Adipocyte (in vitro differentiated cells): Measurements from ENCODE around the gene AKT1.

Experiments used
- DNase-seq: peaks from one replicate; pipeline ENCODE4 v3.0.0-alpha.2; 2015; ENCODE audit warnings: low read depth
- H3K27me3 ChIP-seq: replicated peaks from 2 replicates; pipeline ENCODE4 v1.7.0; 2013; ENCODE audit warnings: mild to moderate bottlenecking, low read length, moderate library complexity; ENCODE audit not compliant: control insufficient read depth, insufficient read depth
- H3K36me3 ChIP-seq: 2 replicates; pipeline ENCODE4 v1.7.0; 2013; ENCODE audit warnings: low read length, mild to moderate bottlenecking, moderate library complexity; ENCODE audit not compliant: control insufficient read depth, insufficient read depth, severe bottlenecking
- H3K4me1 ChIP-seq: 2 replicates; pipeline ENCODE4 v1.7.0; 2013; ENCODE audit warnings: mild to moderate bottlenecking, low read length, moderate library complexity; ENCODE audit not compliant: control insufficient read depth, insufficient read depth
- H3K4me3 ChIP-seq: 2 replicates; pipeline ENCODE4 v1.7.0; 2013; ENCODE audit warnings: mild to moderate bottlenecking, low read length, moderate library complexity
- H3K9ac ChIP-seq: 2 replicates; pipeline ENCODE4 v1.7.0; 2013; ENCODE audit warnings: mild to moderate bottlenecking, low read length, moderate library complexity
- H3K9me3 ChIP-seq: 2 replicates; pipeline ENCODE4 v1.7.0; 2013; ENCODE audit warnings: mild to moderate bottlenecking, low read length, moderate library complexity; ENCODE audit not compliant: control insufficient read depth

The AKT1 gene

DNA sequence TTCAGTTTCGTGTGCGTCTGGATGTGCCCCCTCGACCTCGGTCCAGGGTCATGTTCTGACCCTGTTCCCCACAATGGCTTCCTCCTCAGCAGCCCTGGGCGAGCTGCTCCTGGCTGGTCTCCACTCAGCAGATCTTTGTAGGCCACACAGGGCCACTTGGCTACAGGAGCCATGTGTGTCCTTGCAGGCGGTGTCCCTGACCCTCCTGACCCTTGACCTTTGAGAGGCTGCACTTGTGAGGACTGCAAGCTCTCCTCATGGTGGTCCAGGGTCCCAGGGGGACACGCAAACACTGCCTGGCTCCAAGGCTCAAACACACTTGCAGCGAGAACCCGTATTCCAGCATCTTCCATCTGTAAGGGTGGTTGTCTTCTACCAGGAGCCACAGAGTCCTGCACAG, 50.1 kb downstream of the AKT1 start:
- H3K4me1 ChIP-seq: peaks cover 35% of the 10 kb centered on the region
- no peaks in the 10 kb centered on the region for H3K27me3 ChIP-seq
- H3K9ac ChIP-seq: no peak overlapping the region
- H3K4me3 ChIP-seq: no peak overlapping the region
- no peaks in the 10 kb centered on the region for H3K36me3 ChIP-seq
- DNase-seq: no peak
- no peaks in the 10 kb centered on the region for H3K9me3 ChIP-seq

GRCh38 chr14:104744484-104744883, 51.1 kb downstream of the AKT1 start:
- H3K36me3 ChIP-seq: no peaks in the 10 kb centered on the region
- DNase-seq: no peak

DNA sequence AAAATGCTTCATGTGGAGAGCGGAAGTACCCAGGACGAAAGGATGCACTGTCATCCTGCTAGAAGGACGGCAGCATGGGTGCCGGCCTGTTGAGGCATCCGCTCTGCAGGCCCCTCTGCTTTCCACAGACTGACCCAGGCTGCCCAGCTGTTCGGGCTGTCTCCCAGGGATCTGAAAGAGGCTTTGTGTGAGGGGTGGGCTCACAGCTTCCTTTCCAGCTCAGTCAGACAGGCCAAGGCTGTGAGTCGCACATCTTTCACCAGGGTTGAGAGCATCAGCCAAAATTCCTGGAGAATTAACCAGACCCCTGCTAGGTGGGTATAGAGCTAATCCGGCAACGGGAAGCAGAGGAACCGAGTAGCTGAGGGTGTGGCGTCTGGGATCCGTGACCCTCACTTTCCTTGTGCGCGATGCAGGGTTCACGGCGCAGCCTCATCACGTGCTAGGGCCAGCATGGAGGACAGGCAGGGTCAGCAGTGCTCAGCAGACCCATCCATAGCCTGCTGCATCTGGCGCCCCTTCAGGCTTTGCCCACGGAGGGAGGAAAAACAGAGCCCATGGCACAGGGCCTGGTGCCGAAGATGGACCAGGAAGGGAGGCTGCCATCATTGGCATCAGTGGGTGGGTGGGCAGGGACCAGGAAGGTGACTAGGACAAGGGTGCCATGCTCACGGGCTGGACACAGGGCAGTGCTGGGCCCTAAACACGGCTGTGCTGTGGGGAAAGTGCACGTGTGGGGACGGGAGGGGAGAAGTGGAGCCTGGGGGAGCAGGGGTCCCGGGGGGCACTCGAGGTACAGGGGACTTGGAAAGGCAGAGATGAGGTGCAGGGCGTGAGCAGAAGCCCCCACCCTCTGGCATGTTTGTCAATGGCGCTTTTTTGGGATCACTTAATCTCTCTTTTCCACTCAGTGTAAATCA, 51.8 kb downstream of the AKT1 start:
- H3K27me3 ChIP-seq: no peaks in the 10 kb centered on the region
- no peak overlapping the region for H3K4me3 ChIP-seq
- H3K4me1 ChIP-seq: peaks cover 18% of the 10 kb centered on the region
- H3K36me3 ChIP-seq: no peaks in the 10 kb centered on the region
- DNase-seq: no peak
- H3K9ac ChIP-seq: no peak overlapping the region
- no peaks in the 10 kb centered on the region for H3K9me3 ChIP-seq

More at GRCh38 chr14:104744484-104744883, 51.1 kb downstream of the AKT1 start:
- H3K9ac ChIP-seq: no peak overlapping the region
- H3K9me3 ChIP-seq: no peaks in the 10 kb centered on the region
- no peak overlapping the region for H3K4me3 ChIP-seq
- H3K27me3 ChIP-seq: no peaks in the 10 kb centered on the region
- peaks cover 26% of the 10 kb centered on the region for H3K4me1 ChIP-seq

DNA sequence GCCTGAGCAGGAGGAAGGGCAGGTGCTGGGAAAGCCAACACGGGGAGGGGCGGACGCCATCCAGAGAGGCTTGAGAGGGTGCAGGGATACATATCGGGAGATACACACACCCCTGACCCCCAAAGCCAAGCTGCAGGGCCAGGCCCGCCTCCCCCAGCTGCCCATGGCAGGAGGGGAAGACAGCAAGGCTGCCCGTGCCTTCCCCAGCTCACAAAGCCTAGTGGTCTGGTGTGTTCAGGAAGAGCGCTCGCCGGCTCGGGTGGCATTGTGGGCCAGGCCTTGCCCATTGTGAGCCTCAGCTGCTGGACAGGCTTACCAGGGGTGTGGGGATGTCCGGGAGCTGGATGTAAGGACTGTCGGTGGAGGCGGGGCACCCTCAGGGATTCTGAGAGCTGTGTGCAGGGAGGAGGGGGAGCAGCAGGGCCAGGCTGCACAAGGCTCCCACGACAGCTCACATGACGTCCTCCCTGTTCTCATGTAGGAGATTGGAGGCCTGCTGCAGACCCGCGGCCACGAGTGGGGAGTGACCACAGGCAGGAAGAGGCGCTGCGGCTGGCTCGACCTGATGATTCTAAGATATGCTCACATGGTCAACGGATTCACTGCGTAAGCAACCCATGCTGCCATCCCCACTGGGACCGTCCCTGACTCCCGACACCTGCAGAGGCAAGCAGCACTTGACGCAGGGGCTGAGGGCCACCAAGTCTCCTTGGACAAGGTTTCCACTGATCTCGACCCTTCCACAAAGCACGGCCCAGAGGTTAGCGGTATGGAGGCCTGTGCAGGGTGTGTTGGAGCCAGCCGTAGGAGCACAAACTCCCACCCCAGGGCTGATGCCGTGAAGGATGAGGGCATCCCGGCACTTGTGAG, 52.7 kb downstream of the AKT1 start:
- Histone ChIP-seq H3K9me3 (no peaks in the 10 kb centered on the region), H3K9ac (no peak overlapping the region), H3K27me3 (no peaks in the 10 kb centered on the region), H3K4me1 (peaks cover 18% of the 10 kb centered on the region), H3K36me3 (no peaks in the 10 kb centered on the region), H3K4me3 (no peak overlapping the region)
- no peak for DNase-seq

DNA sequence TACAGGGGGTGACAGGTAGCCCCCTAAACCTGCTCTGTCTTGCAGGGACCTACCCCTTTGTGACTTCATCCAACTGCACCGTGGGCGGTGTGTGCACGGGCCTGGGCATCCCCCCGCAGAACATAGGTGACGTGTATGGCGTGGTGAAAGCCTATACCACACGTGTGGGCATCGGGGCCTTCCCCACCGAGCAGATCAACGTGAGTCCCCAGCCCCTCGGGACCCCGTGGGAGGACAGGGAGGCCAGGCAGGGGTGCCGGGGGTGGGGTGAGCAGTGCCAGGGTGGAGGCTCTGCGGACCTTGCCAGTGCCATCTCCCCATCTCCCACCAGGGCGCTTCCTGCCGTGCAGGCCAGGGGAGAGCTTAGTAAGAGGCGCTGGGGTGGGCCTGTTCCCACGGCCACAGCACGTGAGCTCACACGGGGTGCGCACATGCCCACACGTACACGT, 53.7 kb downstream of the AKT1 start:
- Histone ChIP-seq H3K4me3 (no peak overlapping the region), H3K27me3 (no peaks in the 10 kb centered on the region), H3K36me3 (no peaks in the 10 kb centered on the region), H3K4me1 (peaks cover 14% of the 10 kb centered on the region), H3K9me3 (no peaks in the 10 kb centered on the region), H3K9ac (no peak overlapping the region)
- no peak for DNase-seq

- H3K4me3 ChIP-seq: no peak overlapping the region
- no peaks in the 10 kb centered on the region for H3K9me3 ChIP-seq
- peaks cover 13% of the 10 kb centered on the region for H3K4me1 ChIP-seq
- no peaks in the 10 kb centered on the region for H3K27me3 ChIP-seq
- no peak for DNase-seq
- no peak overlapping the region for H3K9ac ChIP-seq
- H3K36me3 ChIP-seq: no peaks in the 10 kb centered on the region
Observed at GRCh38 chr14:104741108-104741802, 54.3 kb downstream of the AKT1 start.

DNA sequence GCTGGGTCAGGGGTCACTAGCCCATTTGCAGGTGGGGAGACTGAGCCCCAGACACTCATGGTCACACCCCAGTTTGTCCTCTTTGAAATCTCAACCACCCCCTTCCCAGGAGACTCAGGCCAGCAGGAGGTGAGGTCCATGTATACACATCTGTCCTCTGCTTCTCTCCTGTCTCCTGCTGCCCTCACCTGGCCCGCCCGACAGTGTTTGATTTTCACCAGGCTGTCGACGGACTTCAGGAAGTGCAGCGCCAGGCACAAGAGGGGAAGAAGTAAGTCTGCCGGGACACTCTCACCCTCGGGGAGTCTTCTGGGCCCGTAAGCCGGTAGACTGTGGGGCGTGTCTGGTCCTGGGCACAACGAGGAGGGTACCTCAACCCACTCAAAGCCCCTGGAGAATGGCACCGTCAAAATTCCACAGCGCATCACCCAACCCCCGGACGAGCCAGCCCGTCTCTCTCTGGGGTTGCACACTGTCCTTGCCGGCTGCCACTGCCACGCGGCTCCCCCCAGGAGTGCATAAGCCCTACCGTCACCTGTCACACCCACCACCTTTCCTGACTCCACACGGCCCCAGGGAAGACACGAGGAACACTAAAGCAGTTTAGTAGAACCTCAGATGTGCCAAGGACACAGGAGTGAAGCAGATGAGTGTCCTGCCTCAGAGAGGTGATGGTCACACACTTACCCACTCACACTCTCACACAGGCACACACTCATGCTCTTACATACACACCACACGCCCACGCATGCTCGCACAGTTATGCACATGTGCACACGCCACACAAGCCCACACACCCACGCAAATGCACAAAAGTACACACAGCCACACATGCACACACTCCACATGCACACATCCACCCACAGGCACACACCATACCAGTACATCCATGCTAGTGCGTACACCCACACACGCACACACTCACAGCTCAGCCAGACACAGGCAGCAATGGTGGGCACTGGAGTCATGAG, 55.7 kb downstream of the AKT1 start:
- DNase-seq: no peak
- H3K4me3 ChIP-seq: no peak overlapping the region
- H3K27me3 ChIP-seq: no peaks in the 10 kb centered on the region
- no peak overlapping the region for H3K9ac ChIP-seq
- peaks cover 17% of the 10 kb centered on the region for H3K4me1 ChIP-seq
- H3K9me3 ChIP-seq: no peaks in the 10 kb centered on the region
- H3K36me3 ChIP-seq: no peaks in the 10 kb centered on the region

GRCh38 chr14:104739026-104739425, 56.5 kb downstream of the AKT1 start:
- DNase-seq: no peak
- Histone ChIP-seq H3K9ac (no peak overlapping the region), H3K9me3 (no peaks in the 10 kb centered on the region), H3K27me3 (no peaks in the 10 kb centered on the region), H3K4me3 (no peak overlapping the region), H3K4me1 (peaks cover 17% of the 10 kb centered on the region), H3K36me3 (no peaks in the 10 kb centered on the region)

- H3K4me1 ChIP-seq: peaks cover 17% of the 10 kb centered on the region
- no peaks in the 10 kb centered on the region for H3K36me3 ChIP-seq
- DNase-seq: no peak
- H3K9ac ChIP-seq: no peak overlapping the region
- no peaks in the 10 kb centered on the region for H3K27me3 ChIP-seq
- H3K4me3 ChIP-seq: no peak overlapping the region
- no peaks in the 10 kb centered on the region for H3K9me3 ChIP-seq
Observed at GRCh38 chr14:104738375-104739019, 57.1 kb downstream of the AKT1 start.
